ENCODE results near the gene CCDC102B. TPM values are rescaled to one million over a fixed set of nuclear protein-coding genes. Genes with fewer than 3 reads are reported as not detected.

Gene CCDC102B
- total and polyA plus RNA-seq, 2 donors (not counting 1 experiment from before 2014, with no cell fraction given) = 3.9 to 4.0 TPM

DNA sequence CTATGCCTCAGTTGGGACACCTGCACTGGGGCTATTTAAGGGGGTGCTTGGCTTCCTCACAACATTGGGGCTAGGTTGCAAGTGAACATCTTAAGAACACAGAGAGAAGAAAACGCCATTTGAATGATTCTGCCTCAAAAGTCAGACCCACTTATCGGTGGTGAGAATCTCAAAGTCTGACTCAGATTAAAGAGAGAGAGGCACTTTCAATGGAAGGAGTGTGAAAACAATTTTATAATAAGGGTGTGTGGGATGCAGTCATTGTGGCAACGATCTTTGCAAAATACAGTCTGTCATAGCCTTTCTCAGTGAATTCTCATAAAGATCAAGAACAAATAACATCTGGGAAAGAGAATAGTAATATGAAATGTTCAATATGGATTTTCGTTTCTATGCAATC is 41.8 kb downstream of the CCDC102B start:
- no peaks in the 10 kb centered on the region for H3K27me3 ChIP-seq (replicated peaks in 1 of 4; ENCODE audit: control extremely low read depth in 1 of 4, control insufficient read depth in 3 of 4, insufficient read depth in 4 of 4, low read length in 3 of 4)
- H3K36me3 ChIP-seq (replicated peaks in 1 of 2; ENCODE audit: control extremely low read depth in 1 of 2, control insufficient read depth in 1 of 2, extremely low read depth in 1 of 2, insufficient read depth in 2 of 2, low read length in 1 of 2) = no peaks in the 10 kb centered on the region
- no peaks in the 10 kb centered on the region for H3K9me3 ChIP-seq (ENCODE audit: control extremely low read depth in 1 of 3, control insufficient read depth in 2 of 3, insufficient read depth in 1 of 3, low read length in 2 of 3)
- H3K4me3 ChIP-seq (ENCODE audit: control extremely low read depth in 1 of 5, extremely low read depth in 1 of 5, insufficient read depth in 1 of 5, low read depth in 2 of 5, low read length in 4 of 5) = no peak overlapping the region
- ChIA-PET CTCF (no interaction called here), POLR2A (no interaction called here)
- H3K9ac ChIP-seq (ENCODE audit: low read length) = no peak overlapping the region
- ATAC-seq (ENCODE audit: low read depth) (no peak), DNase-seq (no peak)
- H3K4me1 ChIP-seq (ENCODE audit: control insufficient read depth in 2 of 2, insufficient read depth in 2 of 2, low read length in 2 of 2) = no peaks in the 10 kb centered on the region
- no peaks in the 10 kb centered on the region for H3K79me2 ChIP-seq (ENCODE audit: control insufficient read depth, insufficient read depth, low read length)
- Mint-ChIP-seq H3K9me3 (ENCODE audit: insufficient read depth) (no peaks in the 10 kb centered on the region), H3K27ac (no peak overlapping the region), H3K27me3 (no peaks in the 10 kb centered on the region), H3K4me3 (no peak overlapping the region), H3K4me1 (no peaks in the 10 kb centered on the region)
- WGBS (ENCODE audit: insufficient coverage) = 100% methylated on average over 2 of the region's 4 CpGs
- no peak overlapping the region for H3K27ac ChIP-seq (ENCODE audit: low read length in 2 of 2)
- H2AFZ ChIP-seq (ENCODE audit: insufficient read depth, low read depth, low read length, poor library complexity, severe bottlenecking) = no peak overlapping the region
- no peak overlapping the region for H3K4me2 ChIP-seq (replicated peaks; ENCODE audit: low read depth, low read length, poor library complexity, severe bottlenecking)
- intact Hi-C loops (cut with micrococcal nuclease) = no loop called here
- H4K20me1 ChIP-seq (ENCODE audit: control insufficient read depth, insufficient read depth, low read length, poor library complexity, severe bottlenecking) = no peaks in the 10 kb centered on the region
- TF ChIP-seq, protein P1, sequence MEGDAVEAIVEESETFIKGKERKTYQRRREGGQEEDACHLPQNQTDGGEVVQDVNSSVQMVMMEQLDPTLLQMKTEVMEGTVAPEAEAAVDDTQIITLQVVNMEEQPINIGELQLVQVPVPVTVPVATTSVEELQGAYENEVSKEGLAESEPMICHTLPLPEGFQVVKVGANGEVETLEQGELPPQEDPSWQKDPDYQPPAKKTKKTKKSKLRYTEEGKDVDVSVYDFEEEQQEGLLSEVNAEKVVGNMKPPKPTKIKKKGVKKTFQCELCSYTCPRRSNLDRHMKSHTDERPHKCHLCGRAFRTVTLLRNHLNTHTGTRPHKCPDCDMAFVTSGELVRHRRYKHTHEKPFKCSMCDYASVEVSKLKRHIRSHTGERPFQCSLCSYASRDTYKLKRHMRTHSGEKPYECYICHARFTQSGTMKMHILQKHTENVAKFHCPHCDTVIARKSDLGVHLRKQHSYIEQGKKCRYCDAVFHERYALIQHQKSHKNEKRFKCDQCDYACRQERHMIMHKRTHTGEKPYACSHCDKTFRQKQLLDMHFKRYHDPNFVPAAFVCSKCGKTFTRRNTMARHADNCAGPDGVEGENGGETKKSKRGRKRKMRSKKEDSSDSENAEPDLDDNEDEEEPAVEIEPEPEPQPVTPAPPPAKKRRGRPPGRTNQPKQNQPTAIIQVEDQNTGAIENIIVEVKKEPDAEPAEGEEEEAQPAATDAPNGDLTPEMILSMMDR (IDR thresholded peaks at IDR 0.05) = no peak
- TF ChIP-seq EZH2 (IDR thresholded peaks at IDR 0.05; ENCODE audit: borderline replicate concordance, insufficient read depth, low read depth, low read length, poor library complexity, severe bottlenecking) = no peak

DNA sequence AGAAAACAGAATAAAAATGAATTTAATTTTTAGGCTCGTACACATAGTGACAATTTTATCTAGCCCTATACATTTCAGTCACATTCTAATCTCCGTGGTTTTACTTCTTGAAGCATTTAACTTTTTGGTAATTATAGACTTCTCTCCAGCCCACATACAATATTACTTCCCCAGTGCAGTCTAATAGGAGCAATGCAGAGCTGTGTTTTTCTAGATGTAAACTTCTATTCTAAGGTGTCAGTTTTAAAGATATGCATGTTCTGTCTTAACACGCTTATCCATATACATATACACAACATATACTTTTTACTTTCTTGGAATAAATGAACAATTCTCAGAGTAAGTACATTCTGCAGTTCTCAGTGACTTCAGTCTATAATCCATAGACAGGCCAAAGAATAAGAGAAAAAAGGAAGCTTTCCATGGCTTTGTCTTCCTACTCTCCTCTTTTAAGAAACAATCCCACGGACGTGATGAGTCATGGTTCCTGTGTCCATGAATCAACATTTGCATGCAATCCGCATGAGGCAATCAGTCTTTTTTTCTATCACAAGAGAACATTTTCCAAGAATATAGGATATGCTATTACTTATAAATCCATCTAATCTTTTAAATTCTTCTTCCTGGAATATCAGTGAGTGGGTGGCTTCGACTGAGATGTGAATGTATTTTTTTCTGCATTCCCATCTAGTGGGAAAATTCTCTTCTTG is 42.8 kb downstream of the CCDC102B start:
- H3K27ac ChIP-seq (ENCODE audit: low read length in 2 of 2) = no peak overlapping the region
- TF ChIP-seq, protein P1 (IDR thresholded peaks at IDR 0.05) = no peak
- TF ChIP-seq EZH2 (IDR thresholded peaks at IDR 0.05; ENCODE audit: borderline replicate concordance, insufficient read depth, low read depth, low read length, poor library complexity, severe bottlenecking) = no peak
- Mint-ChIP-seq H3K9me3 (ENCODE audit: insufficient read depth) (no peaks in the 10 kb centered on the region), H3K4me1 (no peaks in the 10 kb centered on the region), H3K27ac (no peak overlapping the region), H3K4me3 (no peak overlapping the region), H3K27me3 (no peaks in the 10 kb centered on the region)
- H3K9me3 ChIP-seq (ENCODE audit: control extremely low read depth in 1 of 3, control insufficient read depth in 2 of 3, insufficient read depth in 1 of 3, low read length in 2 of 3) = no peaks in the 10 kb centered on the region
- DNase-seq (no peak), ATAC-seq (ENCODE audit: low read depth) (no peak)
- no peaks in the 10 kb centered on the region for H3K4me1 ChIP-seq (ENCODE audit: control insufficient read depth in 2 of 2, insufficient read depth in 2 of 2, low read length in 2 of 2)
- no CpG with 5 or more reads among the region's 7 CpGs for WGBS (ENCODE audit: insufficient coverage)
- intact Hi-C loops (cut with micrococcal nuclease) = no loop called here
- POLR2A ChIA-PET = no interaction called here
- CTCF ChIA-PET = no interaction called here
- no peak overlapping the region for H2AFZ ChIP-seq (ENCODE audit: insufficient read depth, low read depth, low read length, poor library complexity, severe bottlenecking)
- H3K4me3 ChIP-seq (ENCODE audit: control extremely low read depth in 1 of 5, extremely low read depth in 1 of 5, insufficient read depth in 1 of 5, low read depth in 2 of 5, low read length in 4 of 5) = no peak overlapping the region
- no peak overlapping the region for H3K9ac ChIP-seq (ENCODE audit: low read length)
- no peaks in the 10 kb centered on the region for H3K36me3 ChIP-seq (replicated peaks in 1 of 2; ENCODE audit: control extremely low read depth in 1 of 2, control insufficient read depth in 1 of 2, extremely low read depth in 1 of 2, insufficient read depth in 2 of 2, low read length in 1 of 2)
- H3K27me3 ChIP-seq (replicated peaks in 1 of 4; ENCODE audit: control extremely low read depth in 1 of 4, control insufficient read depth in 3 of 4, insufficient read depth in 4 of 4, low read length in 3 of 4) = no peaks in the 10 kb centered on the region
- no peaks in the 10 kb centered on the region for H3K79me2 ChIP-seq (ENCODE audit: control insufficient read depth, insufficient read depth, low read length)
- no peak overlapping the region for H3K4me2 ChIP-seq (replicated peaks; ENCODE audit: low read depth, low read length, poor library complexity, severe bottlenecking)
- H4K20me1 ChIP-seq (ENCODE audit: control insufficient read depth, insufficient read depth, low read length, poor library complexity, severe bottlenecking) = no peaks in the 10 kb centered on the region
